HG03025 (cell line): Measurements from ENCODE around the gene MYBBP1A.
"Not testable (repeated sequence)": the region's sequence is repeated elsewhere in the genome, so short reads cannot be mapped to it uniquely, and the experiment has no call there.

Source experiments
- ATAC-seq: cut with Tn5 transposase; IDR thresholded peaks from one replicate; pipeline ENCODE4 v1.9.1; 2021; ENCODE audit warnings: mild to moderate bottlenecking, moderate library complexity; ENCODE audit not compliant: unreplicated experiment, low FRiP score

Gene MYBBP1A

GRCh38 chr17:4590981-4591453, 35.8 kb upstream of the MYBBP1A start:
- no peak for ATAC-seq

GRCh38 chr17:4590042-4590441, 34.9 kb upstream of the MYBBP1A start:
- not testable (repeated sequence) for ATAC-seq

- ATAC-seq, result no peak
Observed at GRCh38 chr17:4588898-4589625, 33.9 kb upstream of the MYBBP1A start.

GRCh38 chr17:4588391-4588790, 33.2 kb upstream of the MYBBP1A start:
- ATAC-seq, result no peak

GRCh38 chr17:4587803-4588202, 32.6 kb upstream of the MYBBP1A start:
- ATAC-seq, result no peak

- ATAC-seq, result no peak
Observed at GRCh38 chr17:4587195-4587594, 32.0 kb upstream of the MYBBP1A start.

GRCh38 chr17:4586043-4586442, 30.9 kb upstream of the MYBBP1A start:
- ATAC-seq, result no peak

- no peak for ATAC-seq
Observed at GRCh38 chr17:4585638-4585994, 30.4 kb upstream of the MYBBP1A start.

GRCh38 chr17:4584917-4585637, 29.9 kb upstream of the MYBBP1A start:
- no peak for ATAC-seq

GRCh38 chr17:4584101-4584916, 29.1 kb upstream of the MYBBP1A start, which contains the start of gene SMTNL2:
Gene SMTNL2 (plus strand): TSS chr17:4584529. CDS start chr17:4584606, 77 bp downstream.
- no peak for ATAC-seq

- ATAC-seq, result no peak
Observed at GRCh38 chr17:4583782-4584100, 28.6 kb upstream of the MYBBP1A start.

GRCh38 chr17:4583206-4583605, 28.0 kb upstream of the MYBBP1A start:
- no peak for ATAC-seq

GRCh38 chr17:4582691-4583090, 27.5 kb upstream of the MYBBP1A start:
- ATAC-seq, result no peak

GRCh38 chr17:4582101-4582501, 26.9 kb upstream of the MYBBP1A start:
- no peak for ATAC-seq

- no peak for ATAC-seq
Observed at GRCh38 chr17:4580291-4580690, 25.1 kb upstream of the MYBBP1A start.

- ATAC-seq, result no peak
Observed at GRCh38 chr17:4579678-4580077, 24.5 kb upstream of the MYBBP1A start.

GRCh38 chr17:4578349-4578748, 23.2 kb upstream of the MYBBP1A start:
- ATAC-seq, result not testable (repeated sequence)

- ATAC-seq, result no peak
Observed at GRCh38 chr17:4577386-4577993, 22.3 kb upstream of the MYBBP1A start.

GRCh38 chr17:4576729-4577322, 21.6 kb upstream of the MYBBP1A start:
- ATAC-seq, result no peak

- ATAC-seq, result no peak
Observed at GRCh38 chr17:4576161-4576558, 21.0 kb upstream of the MYBBP1A start.
